Measurements from ENCODE around the gene MAPKAP1.

MAPKAP1 gene

DNA sequence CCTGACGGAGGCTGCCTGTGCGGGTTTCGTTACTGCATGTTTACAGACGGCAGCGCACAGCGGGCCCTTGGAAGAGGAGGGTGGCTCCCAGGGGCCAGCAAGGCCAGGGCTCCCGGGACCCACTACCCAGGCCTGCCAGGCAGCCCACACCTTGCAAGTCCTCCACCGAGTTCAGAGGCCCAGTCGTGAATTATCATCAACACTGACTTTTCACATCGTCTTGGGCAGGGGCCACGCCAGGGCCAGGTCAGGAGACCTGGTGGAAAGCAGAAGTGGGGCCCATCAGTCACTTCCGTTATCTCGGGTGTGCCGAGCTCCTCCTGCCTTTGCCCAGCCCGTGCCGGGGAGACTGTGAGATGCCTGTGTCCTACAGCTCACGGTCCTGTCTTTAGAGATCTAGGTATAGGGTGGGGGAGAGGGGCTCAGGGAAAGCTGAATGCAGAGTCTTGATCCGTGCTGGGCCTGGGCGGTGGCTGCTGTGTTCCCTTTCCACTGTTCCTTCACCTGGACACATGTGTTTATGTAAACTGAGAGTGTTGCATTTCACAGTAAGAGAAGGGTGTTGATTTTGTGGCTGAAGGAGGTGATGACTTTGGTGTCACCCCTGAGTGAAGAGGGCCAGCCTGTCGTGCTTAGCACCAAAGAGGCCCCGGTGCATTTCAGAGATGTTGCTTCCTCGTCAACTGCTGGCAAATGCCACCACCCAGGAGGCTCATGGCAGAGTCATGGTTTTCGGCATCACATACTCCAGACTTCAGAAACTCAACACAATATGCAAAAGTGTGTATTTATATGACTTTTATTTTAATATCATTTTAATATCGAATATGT lies 270.2 kb downstream of the MAPKAP1 start:
- Histone ChIP-seq H3K9me3 (ENCODE audit: low read length) (no peaks in the 10 kb centered on the region), H3K9me2 (ENCODE audit: low read depth, low read length) (no peaks in the 10 kb centered on the region), H3K4me2 (ENCODE audit: low read length) (peak overlapping the region; percentile 29; the same call in 1 of the 2 replicates), H3K27ac (ENCODE audit: low read depth, low read length, poor library complexity, severe bottlenecking) (peak overlapping the region; percentile 47), H3K79me2 (ENCODE audit: insufficient read depth, low read length) (no peaks in the 10 kb centered on the region), H3K4me3 (ENCODE audit: low read depth, low read length, poor library complexity, severe bottlenecking) (no peak overlapping the region), H3K9ac (ENCODE audit: low read length) (no peak overlapping the region), H4K20me1 (ENCODE audit: insufficient read depth, low read length) (no peaks in the 10 kb centered on the region), H3K36me3 (ENCODE audit: insufficient read depth, low read length) (no peaks in the 10 kb centered on the region), H3K27me3 (ENCODE audit: insufficient read depth, low read length) (no peaks in the 10 kb centered on the region), H2AFZ (ENCODE audit: low read length) (no peak overlapping the region), H3F3A (ENCODE audit: insufficient read depth, low read length) (no peaks in the 10 kb centered on the region), H3K4me1 (ENCODE audit: insufficient read depth, low read length, severe bottlenecking) (peaks cover 22% of the 10 kb centered on the region)
- no peak for TF ChIP-seq EZH2 (IDR thresholded peaks at IDR 0.05; ENCODE audit: borderline replicate concordance, low read length)
- TF ChIP-seq, protein P1, sequence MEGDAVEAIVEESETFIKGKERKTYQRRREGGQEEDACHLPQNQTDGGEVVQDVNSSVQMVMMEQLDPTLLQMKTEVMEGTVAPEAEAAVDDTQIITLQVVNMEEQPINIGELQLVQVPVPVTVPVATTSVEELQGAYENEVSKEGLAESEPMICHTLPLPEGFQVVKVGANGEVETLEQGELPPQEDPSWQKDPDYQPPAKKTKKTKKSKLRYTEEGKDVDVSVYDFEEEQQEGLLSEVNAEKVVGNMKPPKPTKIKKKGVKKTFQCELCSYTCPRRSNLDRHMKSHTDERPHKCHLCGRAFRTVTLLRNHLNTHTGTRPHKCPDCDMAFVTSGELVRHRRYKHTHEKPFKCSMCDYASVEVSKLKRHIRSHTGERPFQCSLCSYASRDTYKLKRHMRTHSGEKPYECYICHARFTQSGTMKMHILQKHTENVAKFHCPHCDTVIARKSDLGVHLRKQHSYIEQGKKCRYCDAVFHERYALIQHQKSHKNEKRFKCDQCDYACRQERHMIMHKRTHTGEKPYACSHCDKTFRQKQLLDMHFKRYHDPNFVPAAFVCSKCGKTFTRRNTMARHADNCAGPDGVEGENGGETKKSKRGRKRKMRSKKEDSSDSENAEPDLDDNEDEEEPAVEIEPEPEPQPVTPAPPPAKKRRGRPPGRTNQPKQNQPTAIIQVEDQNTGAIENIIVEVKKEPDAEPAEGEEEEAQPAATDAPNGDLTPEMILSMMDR (IDR thresholded peaks at IDR 0.05; ENCODE audit: low read length), result no peak

DNA sequence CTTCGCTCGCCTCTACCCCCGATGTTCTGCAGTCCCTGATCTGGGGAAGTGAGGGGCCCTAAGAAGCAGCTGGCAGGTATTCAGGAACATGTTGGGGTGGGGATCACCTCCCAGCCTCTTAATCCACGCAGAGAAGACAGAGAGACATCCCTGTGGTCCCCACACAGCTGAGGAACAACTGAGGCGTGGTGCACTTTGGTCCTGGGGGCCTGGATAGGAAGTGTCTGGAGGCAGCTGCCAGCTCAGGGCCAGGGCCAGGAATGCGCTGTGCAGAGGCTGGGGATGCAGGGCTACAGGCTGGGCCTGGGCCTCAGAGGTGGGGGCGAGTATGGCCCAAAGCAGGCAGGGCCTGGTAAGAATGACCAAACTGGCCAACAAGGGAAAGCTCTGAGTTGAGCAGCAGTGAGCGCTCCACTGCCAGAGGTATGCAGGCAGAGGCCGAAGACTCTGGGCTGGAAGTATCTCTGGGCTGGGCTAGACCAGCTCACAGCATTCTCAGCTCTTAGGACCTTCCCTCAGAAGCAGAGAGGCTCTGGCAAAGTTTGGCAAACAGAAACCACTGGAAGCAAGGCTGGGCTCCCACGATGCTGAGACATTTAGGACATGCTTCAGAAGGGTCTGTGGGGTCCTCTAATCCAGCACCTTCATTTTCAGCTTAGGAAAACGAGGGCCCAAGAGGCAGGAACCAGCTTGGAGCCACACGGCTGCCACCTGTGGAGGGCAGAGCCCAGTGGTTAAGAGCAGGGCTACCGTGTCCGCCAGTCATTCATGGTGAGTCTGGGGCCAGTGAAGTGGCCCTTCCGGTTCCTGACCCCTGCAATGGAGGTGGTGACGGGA lies 271.0 kb downstream of the MAPKAP1 start:
- Histone ChIP-seq H3K9ac (ENCODE audit: low read length) (no peak overlapping the region), H3K27me3 (ENCODE audit: insufficient read depth, low read length) (no peaks in the 10 kb centered on the region), H3K9me2 (ENCODE audit: low read depth, low read length) (no peaks in the 10 kb centered on the region), H2AFZ (ENCODE audit: low read length) (no peak overlapping the region), H3K4me1 (ENCODE audit: insufficient read depth, low read length, severe bottlenecking) (peaks cover 29% of the 10 kb centered on the region), H4K20me1 (ENCODE audit: insufficient read depth, low read length) (no peaks in the 10 kb centered on the region), H3K4me3 (ENCODE audit: low read depth, low read length, poor library complexity, severe bottlenecking) (no peak overlapping the region), H3K4me2 (ENCODE audit: low read length) (peak overlapping the region; percentile 29; the same call in 1 of the 2 replicates), H3K36me3 (ENCODE audit: insufficient read depth, low read length) (no peaks in the 10 kb centered on the region), H3F3A (ENCODE audit: insufficient read depth, low read length) (no peaks in the 10 kb centered on the region), H3K79me2 (ENCODE audit: insufficient read depth, low read length) (no peaks in the 10 kb centered on the region), H3K27ac (ENCODE audit: low read depth, low read length, poor library complexity, severe bottlenecking) (peak overlapping the region; percentile 47), H3K9me3 (ENCODE audit: low read length) (no peaks in the 10 kb centered on the region)
- TF ChIP-seq, protein P1 (IDR thresholded peaks at IDR 0.05; ENCODE audit: low read length), result no peak

DNA sequence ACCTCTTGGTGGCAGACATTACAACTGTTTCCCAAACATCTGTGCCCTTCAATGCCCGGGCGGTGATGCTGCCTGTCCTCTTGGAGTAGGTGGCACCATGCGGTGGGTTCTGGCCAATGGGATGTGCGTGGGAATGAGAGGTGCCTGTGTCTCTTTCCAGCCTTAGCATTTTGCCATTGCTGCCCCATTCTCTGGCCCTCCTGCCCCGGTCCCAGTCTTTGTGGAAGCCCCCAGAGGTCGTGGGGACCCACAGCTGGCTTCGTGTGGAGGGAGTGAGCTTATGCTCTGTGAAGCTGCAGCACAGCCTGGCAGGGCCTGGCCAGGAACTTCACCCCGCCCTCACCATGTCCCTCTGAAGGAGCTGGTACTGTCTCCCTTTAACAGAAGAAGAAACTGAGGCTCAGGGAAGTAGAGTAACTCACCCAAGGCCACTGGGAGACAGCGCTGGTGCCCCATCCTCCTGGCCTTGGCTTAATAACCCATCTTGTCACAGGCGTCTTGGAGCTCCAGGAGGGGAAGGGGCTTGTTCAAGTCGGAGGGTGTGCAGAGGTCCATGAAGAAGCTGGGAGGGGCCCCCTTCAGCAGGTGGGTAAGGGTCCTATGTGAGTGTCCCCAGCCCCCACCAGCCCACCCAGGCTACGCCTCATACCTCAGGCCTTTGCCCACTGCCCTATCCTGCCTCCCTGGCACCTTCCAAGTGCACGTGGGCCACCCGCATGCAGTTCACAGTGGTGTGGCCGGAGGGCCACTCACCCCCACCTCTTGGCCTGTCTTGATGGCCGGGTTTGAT lies 271.8 kb downstream of the MAPKAP1 start:
- no peak for TF ChIP-seq EZH2 (IDR thresholded peaks at IDR 0.05; ENCODE audit: borderline replicate concordance, low read length)
- TF ChIP-seq, protein P1 (IDR thresholded peaks at IDR 0.05; ENCODE audit: low read length), result no peak
- H3K9ac ChIP-seq (ENCODE audit: low read length), result no peak overlapping the region
- H3K27ac ChIP-seq (ENCODE audit: low read depth, low read length, poor library complexity, severe bottlenecking), result no peak overlapping the region
- no peaks in the 10 kb centered on the region for H3K27me3 ChIP-seq (ENCODE audit: insufficient read depth, low read length)
- peaks cover 29% of the 10 kb centered on the region for H3K4me1 ChIP-seq (ENCODE audit: insufficient read depth, low read length, severe bottlenecking)
- H2AFZ ChIP-seq (ENCODE audit: low read length), result no peak overlapping the region
- H3K9me2 ChIP-seq (ENCODE audit: low read depth, low read length), result no peaks in the 10 kb centered on the region
- H3K4me2 ChIP-seq (ENCODE audit: low read length), result no peak overlapping the region
- no peaks in the 10 kb centered on the region for H3K79me2 ChIP-seq (ENCODE audit: insufficient read depth, low read length)
- H3F3A ChIP-seq (ENCODE audit: insufficient read depth, low read length), result no peaks in the 10 kb centered on the region
- no peaks in the 10 kb centered on the region for H4K20me1 ChIP-seq (ENCODE audit: insufficient read depth, low read length)
- no peaks in the 10 kb centered on the region for H3K9me3 ChIP-seq (ENCODE audit: low read length)
- no peak overlapping the region for H3K4me3 ChIP-seq (ENCODE audit: low read depth, low read length, poor library complexity, severe bottlenecking)
- no peaks in the 10 kb centered on the region for H3K36me3 ChIP-seq (ENCODE audit: insufficient read depth, low read length)
